GM21737 (cell line): ENCODE data around the gene VPS11.
A peak's percentile ranks its signal among the peaks of the same experiment; 100 is the strongest.
"Not testable (repeated sequence)": the region's sequence is repeated elsewhere in the genome, so short reads cannot be mapped to it uniquely, and the experiment has no call there.

Experiments
- ATAC-seq: cut with Tn5 transposase; IDR thresholded peaks from one replicate; pipeline ENCODE4 v1.9.1; 2021; ENCODE audit warnings: mild to moderate bottlenecking, moderate library complexity; ENCODE audit not compliant: unreplicated experiment

Gene VPS11

DNA sequence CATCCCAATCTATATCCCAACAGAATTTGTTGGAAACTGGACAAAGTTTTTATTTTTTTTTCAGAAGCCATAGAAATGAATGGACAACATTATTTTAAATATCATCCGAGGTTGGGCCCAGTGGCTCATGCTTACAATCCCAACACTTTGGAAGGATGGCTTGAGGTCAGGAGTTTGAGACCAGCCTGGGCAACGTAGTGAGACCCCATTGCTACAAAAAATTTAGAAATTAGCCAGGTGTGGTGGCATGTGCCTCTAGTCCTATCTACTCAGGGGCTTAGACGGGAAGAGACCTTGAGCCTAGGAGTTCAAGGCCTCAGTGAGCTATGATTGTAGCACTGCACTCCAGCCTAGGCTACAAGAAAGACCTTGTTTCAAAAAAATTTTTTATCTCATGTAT is 32.8 kb upstream of the VPS11 start:
- ATAC-seq, result no peak

GRCh38 chr11:119038884-119039283 is 28.7 kb upstream of the VPS11 start:
- no peak for ATAC-seq

GRCh38 chr11:119039471-119039870 is 28.1 kb upstream of the VPS11 start:
- not testable (repeated sequence) for ATAC-seq

- ATAC-seq, result no peak
Measured at GRCh38 chr11:119041821-119042514, 25.6 kb upstream of the VPS11 start.

GRCh38 chr11:119042927-119043326 is 24.7 kb upstream of the VPS11 start:
- no peak for ATAC-seq

DNA sequence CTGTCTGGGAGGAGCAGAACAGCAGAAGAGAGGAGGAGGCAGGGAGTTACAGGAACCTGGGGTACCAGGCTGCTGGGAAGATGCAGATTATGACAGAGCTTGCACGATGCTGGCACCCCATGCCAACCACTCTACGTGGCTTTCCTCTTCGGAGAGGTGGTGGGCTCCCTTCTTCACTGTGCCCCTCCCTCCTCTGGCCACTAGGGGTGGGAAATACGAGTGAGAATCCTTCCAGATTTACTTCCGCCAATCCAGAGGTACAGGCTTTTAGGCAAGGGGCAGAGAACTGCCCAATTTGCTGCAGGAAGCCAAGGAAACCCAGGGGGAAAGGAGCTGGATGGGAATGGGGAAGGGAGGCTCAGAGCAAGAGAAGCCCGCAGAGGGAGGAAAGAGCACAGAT is 22.9 kb upstream of the VPS11 start:
- no peak for ATAC-seq

- no peak for ATAC-seq
Measured at GRCh38 chr11:119046489-119046888, 21.1 kb upstream of the VPS11 start.

DNA sequence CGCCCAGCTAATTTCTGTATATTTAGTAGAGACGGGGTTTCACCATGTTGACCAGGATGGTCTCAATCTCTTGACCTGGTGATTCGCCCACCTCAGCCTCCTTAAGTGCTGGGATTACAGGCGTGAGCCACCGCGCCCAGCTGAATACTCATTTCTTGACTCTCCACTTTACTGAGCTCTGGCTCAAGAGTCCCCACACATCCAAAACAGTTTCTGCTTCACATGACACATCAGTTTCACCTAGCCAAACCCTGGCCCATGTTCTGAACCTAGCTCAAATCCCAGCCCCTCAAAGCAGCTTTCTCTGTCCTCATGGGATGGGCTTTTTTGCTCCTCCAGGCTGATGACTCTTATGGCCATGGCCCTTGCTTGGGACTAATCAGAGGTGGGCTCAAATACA is 20.4 kb upstream of the VPS11 start:
- no peak for ATAC-seq

DNA sequence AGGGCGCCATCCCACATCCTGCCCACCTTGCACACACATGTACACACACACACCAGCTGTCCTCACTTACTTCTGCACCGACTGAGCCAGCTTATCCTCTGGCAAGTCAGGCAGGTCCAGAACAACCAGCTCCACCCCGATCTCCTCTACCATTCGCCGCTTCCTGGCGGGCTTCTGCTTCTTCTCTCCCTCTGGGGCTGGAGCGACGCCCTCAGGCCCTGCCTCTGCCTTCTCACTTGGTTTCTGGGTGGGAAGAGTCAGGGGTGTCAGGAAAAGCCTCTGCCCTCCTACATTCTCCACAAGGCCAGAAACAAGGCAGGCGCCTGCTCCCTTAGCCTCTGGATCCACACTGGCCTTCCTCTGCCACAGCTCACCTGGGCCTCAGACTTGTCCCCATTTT is 19.0 kb upstream of the VPS11 start:
- ATAC-seq, result no peak

DNA sequence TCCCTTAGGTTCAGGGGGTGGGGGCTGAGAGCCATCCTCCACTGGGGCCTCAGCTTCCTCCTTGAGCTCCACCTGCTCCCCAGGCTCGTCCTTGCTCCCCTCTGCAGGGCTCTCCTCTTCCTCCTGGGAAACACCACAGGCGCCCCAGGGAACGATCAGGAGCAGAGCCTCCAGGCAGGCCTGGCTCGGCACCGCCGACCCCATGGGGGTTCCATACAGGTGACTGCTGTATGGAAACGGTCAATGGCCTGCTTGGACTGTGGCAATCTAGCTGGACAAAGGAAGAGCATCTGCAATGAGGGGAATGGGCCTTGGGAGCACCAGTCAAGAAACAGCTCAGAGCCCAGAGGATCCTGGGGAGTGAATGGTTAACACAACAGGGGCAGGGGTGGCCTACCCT is 18.5 kb upstream of the VPS11 start:
- no peak for ATAC-seq

GRCh38 chr11:119051440-119052162 is 16.0 kb upstream of the VPS11 start:
- ATAC-seq, result no peak

DNA sequence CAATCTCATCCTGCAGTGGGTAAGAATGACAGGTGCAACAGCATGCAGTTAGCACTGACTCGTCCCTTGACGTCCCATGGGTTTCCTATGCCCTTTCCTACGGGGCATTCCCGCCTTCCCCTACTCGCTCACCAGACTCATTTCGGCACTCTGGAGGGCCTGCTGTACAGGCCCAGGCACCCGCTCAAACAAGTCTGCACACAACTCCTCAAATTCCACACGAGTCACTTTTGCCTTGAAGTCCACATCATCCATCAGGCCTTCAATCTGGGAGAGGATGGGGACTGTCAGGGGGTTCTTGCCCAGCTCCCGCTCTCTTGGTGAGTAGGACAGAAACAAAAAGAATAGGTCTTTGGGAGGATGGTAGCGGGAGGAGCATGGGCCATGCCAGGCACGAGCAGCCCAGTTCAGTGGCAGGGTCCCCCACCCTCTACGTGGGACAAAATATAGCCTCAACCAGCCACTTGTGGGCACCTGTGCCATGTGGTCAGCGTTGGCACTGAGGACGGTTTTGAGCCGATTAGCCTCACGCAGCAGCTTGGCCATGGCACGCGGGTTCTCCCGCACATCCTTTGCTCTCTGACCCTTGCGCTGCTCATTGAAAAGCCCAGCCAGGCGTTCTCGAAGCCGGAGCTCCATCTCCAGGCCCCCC is 15.3 kb upstream of the VPS11 start:
- no peak for ATAC-seq

DNA sequence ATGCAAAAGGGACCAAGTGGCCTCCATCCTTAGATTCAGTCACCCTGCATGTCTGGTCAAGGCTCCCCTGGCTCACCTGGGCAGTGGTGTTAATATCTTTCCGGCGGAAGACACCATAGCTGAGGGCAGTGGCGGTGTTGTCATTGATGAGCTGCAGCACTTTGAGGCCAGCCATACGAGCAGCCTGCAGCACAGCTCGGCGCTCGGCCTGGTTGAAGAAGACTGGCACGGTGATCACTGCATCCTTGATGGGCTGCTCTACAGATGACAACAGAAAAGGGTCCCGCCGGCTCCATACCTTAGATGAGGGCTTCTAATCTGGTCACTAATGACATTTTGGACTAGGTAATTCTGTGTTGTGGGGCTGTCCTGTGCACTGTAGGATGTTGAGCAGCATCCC is 13.2 kb upstream of the VPS11 start:
- no peak for ATAC-seq

GRCh38 chr11:119055901-119056300 is 11.7 kb upstream of the VPS11 start:
- ATAC-seq, result no peak

- ATAC-seq, result peak; percentile 3
Measured at GRCh38 chr11:119056421-119056999, 11.1 kb upstream of the VPS11 start.

- ATAC-seq, result peak; percentile 89
Measured at GRCh38 chr11:119057000-119057769, 10.4 kb upstream of the VPS11 start, which contains the start of gene HYOU1. TSS of gene HYOU1 (minus strand) at chr11:119057205. CDS start at chr11:119056160, 1,045 bp downstream.

- ATAC-seq, result not testable (repeated sequence)
Measured at GRCh38 chr11:119059128-119059527, 8.5 kb upstream of the VPS11 start.

DNA sequence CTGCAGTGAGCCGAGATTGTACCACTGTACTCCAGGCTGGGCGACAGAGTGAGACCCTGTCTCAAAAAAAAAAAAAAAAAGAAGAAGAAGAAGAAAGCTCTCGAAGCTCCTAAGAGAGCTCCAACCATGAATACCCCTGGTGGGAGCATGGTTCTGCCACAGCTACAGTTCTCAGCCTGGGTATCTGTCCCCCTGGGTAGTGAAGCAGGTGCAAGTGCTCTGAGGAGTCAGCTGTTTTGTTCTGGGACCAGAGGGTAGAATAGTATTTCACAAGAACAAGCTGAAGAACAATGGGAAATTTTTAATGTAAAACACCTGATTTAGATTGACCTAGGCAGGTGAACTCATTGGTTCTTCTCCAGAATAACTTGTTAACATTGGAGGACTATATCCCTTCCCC is 6.4 kb upstream of the VPS11 start:
- ATAC-seq, result no peak

DNA sequence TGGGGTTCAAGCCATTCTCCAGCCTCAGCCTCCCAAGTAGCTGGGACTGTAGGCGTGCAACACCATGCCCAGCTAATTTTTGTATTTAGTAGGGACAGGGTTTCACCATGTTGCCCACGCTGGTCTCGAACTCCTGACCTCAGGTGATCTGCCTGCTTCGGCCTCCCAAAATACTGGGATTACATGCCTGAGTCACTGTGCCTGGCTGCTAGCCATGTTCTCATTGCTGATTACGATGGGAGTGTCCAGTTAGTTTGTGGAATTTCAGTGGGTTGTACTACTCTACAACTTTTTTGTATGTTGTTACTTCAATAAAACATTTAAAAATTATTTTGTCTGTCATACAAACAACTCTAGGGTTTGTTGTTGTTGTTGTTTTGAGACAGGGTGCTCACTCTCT is 4.8 kb upstream of the VPS11 start:
- ATAC-seq, result no peak

DNA sequence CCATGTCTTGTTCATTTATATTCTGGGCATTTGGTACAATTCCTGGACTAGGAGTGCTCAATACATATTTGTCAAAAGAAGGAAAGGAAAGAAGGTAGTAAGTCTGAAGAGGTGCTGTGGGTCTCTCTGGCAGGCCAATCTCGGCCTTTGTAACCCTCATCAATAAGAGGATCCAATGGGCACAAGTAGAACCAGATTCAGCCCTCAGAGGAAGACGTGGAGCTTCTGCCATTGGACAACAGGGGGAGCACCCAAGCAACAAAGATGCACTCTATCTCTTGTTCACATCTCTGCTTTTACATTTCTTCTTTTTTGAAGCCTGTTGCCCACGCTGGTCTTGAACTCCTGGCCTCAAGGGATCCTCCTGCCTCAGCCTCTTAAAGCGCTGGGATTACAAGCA is 2.2 kb upstream of the VPS11 start:
- no peak for ATAC-seq

GRCh38 chr11:119077839-119078238 is 10.2 kb downstream of the VPS11 start:
- no peak for ATAC-seq
